NCI-H774 (cell line): ENCODE results near the gene CIAO2B.

Source experiments
- DNase-seq: peaks from one replicate; lab custom pipeline; 2025; lab: John Stamatoyannopoulos, UW

Gene CIAO2B

DNA sequence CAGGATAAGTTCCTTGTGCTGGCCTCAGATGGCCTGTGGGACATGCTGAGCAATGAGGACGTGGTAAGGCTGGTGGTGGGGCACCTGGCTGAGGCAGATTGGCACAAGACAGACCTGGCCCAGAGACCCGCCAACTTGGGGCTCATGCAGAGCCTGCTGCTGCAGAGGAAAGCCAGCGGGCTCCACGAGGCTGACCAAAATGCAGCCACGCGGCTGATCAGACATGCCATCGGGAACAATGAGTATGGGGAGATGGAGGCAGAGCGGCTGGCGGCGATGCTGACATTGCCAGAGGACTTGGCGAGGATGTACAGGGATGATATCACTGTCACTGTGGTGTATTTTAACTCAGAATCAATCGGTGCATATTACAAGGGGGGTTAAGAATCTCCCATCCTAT is 48.7 kb downstream of the CIAO2B start:
- no peak for DNase-seq

DNA sequence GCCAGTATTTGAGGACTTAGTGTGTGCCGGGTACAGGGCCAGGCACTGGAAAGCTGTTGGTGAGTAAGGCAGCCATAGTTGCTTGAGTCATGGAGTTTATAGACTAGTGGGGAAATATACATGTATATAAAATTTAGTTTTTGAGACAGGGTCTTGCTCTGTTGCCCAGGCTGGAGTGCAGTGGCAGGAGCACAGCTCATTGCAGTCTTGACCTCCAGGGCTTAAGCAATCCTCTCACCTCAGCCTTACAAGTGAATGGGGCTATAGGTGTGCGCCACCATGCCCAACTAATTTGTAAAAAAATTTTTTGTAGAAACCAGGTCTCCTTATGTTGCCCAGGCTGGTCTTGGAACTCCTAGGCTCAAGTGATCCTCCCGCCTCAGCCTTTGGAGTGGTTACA is 51.5 kb downstream of the CIAO2B start:
- no peak for DNase-seq
